HG03342 (cell line): ENCODE data around the gene CSNK2A2.
A peak's percentile ranks its signal among the peaks of the same experiment; 100 is the strongest.

Experiments used
- ATAC-seq: cut with Tn5 transposase; IDR thresholded peaks from one replicate; pipeline ENCODE4 v1.9.1; 2021; ENCODE audit warnings: mild to moderate bottlenecking, moderate library complexity; ENCODE audit not compliant: unreplicated experiment

The CSNK2A2 gene

DNA sequence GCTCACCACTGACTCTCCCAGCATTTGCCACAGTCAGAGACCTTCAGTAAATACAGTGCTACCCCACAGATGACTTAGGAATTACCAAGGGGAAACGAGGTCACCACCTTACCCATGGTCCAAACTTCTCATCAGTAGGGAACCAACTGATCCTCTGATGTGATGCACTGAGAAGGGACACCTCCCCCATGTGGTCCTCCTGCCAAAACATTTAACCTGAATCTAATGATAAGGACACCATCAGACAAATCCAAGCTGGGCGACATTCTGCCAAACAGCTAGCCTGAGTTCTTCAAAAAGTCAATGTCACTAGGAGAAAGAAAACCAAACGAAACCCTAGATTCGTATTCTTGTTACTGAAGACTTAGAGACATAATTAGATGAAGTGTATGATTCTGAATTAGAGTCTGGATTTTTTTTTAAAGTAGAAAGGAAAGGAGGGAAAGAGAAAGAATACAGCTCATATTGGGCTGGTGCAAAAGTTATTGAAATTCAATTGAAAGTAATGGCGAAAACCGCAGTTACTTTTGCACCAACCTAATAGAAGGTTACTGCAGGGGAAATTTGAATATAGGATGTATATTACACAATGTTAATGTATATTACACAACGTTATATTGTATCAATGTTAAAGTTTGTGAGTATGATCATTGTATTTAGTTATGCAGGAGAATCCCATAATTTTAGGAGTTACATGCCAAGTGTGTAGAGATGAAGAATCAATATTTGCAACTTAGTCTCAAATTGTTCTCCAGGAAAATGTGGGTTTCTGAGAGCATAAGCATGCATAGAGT, 2.3 kb upstream of the CSNK2A2 start:
- ATAC-seq, result no peak

DNA sequence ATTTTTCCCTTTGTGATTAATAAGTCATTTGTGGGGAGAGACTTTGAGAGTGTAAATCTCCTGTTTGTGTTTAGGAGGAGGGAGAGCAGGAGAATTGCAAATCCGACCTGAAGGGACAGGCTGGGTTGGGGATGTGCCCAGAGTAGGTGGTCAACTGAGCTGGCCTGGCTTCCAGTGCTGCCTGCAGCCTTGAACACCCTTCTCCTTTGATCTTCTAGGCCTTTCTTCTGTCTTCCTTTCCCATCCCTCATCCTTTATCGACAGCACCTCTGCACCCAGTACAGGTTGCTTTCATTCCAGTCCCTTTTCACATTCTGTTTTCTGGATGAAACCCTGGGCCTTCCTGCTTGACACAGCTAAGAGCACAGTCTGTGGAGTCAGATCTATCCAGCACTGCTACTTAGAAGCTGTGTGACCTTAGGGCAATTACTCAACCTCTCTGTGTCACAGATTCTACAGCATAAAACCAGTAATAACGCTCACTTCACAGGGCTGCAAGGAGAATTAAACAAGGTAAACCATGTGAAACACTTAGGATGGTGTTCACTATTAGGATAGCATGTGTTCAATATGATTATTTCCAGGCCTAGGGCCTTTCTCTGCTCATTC, 1.0 kb upstream of the CSNK2A2 start:
- ATAC-seq, result no peak

DNA sequence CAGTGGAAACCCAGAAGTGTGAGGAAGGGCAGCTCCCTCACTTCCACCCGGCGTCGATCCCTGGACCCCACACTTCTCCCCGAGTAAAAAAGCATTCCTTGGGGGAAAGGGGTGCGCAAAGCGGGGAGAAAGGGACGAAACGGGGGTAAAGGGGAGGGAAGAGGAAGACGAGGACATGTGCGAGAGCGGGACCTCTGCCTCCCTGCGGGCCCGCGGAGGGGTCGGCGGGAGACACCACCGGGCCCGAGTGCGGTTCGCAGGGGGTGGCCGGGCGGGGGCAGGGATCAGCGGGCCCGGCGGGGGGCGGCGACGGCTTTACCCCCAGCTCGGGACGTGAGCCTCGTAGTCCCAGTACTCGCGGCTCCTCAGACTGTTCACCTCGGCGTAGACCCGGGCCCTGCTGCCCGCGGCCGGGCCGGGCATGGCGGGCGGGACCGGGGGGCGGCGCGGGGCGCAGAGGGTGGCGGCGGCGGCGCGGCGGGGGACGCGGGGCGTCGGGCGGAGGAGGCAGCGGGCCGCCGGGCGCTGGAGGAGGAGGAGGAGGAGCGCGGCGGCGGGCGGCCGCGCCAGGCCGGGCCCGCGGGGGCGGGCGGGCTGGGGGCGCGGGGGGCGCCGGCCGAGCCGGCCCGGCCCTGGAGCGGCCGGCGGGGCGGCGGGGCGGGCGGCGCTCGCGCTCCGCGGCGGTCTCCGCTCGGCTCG, 443 bp downstream of the CSNK2A2 start:
- ATAC-seq, result peak; percentile 19

DNA sequence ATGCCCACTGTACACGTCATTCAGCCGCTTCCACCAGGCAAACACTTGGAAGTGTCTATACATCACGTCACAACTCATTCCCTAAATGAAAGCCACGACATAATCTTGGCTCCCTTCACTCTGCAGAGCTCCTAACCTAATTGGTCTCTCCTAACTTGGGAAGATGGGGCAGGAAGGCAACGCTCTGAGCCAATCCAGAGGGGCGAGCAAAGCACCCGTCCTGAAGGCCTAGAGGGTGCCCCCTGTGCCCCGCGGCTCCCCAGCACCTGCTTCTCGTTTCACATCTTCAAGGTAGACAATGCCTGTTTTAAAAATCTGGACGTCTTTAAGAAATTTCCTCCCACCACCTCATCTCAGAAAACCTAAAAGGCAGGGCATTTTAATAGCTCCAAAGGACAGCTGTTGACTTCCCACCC, 1.0 kb downstream of the CSNK2A2 start:
- ATAC-seq, result peak; percentile 4

DNA sequence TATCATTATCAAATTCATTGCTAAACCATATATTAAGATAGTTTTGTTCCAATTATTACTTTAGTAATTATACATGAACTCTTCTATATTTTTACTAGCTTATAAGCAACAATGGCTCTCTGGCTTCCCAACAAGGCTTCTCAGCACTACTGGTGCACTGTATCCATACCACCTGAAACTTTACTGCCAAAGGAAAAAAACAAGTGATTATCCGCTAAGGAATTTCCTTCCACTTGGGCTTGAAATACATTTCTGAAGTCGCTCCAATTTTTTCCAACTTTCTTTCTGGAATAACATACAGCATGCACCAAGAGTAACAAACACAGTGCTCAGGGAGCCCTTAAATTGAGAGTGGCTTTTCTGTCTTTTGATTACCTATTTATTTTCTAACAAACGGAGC, 2.1 kb downstream of the CSNK2A2 start:
- ATAC-seq, result no peak

DNA sequence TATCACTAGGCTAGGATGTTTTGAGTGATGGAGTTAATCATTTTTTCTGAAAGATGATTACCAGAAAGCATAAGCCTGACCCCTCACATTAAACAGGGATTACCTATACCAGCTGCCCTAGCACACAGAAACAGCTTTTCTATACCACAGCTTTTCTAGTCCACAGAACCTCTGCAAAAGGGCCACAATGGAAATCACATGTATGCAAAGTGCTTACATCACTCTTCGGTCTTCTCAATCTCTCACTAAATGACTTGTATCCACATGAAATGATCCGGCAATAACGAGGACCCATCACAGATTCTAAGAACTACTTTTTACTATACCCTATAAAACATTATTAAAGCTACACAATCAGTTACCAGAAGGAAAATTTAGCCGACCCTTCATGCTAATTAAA, 2.6 kb downstream of the CSNK2A2 start:
- no peak for ATAC-seq

DNA sequence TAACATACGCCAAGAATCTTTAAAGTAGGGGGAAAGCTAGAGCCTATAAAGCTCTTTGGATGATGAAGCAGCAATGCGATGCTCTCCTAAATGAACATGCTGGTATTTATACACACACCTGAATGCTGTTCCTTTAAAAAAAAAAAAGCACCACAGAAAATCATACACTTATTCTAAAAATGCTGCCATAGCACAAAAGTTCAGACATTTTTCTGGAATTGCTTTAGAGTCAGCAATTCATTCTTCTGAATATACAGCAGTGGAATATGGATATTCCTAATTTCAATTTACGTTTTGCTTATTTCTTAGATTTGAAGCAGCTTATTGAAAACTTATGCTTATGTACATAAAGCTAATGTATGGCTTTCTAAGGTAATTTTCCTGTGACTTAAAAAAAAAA, 3.1 kb downstream of the CSNK2A2 start:
- ATAC-seq, result no peak

DNA sequence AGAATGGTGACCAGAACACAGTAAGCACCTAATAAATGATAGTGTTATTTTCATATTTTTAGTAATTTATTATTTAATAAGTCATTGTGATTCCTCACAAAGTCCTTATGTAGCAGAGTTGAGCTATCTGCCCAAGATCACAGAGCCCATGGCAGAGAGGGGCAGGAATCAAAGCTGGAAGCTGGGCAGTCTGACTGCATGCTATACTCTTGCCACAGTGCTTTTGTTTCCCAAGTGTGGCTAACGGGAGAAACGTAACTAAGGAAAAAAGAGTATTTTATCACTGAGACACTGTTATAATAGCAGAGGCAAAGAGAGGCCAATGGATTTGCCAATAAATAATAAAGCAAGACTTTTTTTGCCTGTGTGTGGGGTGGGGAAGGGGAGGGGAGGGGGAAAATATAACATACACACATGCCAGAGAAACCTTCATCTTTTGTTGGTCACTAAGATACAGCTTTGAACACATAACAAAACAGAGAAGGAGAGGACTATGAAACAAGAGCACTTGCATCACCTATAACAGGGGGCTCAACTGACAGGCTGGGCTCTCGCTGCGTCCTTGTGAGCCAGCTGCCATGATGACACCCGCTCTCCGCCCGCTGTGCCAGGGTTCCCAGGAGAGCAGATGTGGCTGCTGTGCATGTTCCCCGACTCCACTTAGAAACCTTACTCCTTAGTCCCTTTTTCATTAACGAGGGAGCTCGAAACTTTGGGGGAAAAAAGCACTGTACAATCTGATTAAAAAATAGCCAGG, 10.1 kb downstream of the CSNK2A2 start:
- ATAC-seq, result no peak

DNA sequence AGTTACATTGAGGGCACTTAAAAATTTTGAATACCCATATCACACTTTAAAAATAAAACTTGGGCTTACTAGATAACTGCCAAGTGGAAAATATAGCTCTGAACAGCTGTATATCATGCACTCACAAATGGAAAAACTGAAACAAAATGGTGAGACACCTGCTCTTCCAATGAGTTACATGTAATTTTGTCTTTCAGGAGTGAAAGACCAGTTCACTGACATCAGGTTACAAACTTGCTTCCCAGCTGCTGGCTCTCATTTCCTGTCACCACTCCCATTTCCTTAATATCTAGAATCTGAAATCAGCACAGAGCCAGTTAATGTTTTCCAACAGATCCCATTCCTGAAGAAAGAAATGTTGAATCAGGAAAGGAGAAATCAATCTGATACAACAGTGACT, 10.8 kb downstream of the CSNK2A2 start:
- no peak for ATAC-seq

DNA sequence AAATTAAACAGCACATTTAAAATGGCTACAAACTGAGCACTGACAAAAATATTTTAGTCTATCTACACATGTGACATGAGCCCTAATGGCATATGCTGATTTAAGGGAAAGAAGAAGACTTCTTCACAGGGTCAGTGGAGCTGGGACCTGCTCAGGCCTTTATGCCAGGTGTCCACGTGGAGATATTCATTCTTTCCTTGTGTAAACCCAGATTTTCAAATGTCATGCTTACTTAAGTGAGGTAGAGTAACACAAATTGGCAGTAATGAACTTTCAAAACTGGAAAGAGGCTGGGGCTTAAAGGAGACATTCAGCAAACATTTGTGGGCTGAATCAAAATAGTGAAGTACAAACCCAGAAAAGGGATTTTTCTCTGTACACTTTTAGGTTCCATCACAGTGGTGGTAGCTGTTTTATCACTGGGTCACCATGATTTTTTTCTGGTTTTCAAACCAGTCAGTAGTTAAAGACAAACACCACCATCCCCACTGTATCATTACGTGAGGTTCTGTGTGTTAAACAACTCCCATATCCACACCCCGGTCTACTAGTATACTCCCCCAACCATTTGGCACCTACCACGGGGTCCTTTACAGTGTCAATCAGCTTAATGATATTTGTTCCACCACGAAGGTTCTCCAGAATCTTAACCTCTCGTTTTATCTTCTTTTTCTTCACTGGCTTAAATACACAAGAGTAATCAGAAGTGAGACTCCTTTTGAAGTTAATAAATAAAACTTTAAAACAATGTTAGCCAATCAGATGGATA, 11.5 kb downstream of the CSNK2A2 start:
- no peak for ATAC-seq

DNA sequence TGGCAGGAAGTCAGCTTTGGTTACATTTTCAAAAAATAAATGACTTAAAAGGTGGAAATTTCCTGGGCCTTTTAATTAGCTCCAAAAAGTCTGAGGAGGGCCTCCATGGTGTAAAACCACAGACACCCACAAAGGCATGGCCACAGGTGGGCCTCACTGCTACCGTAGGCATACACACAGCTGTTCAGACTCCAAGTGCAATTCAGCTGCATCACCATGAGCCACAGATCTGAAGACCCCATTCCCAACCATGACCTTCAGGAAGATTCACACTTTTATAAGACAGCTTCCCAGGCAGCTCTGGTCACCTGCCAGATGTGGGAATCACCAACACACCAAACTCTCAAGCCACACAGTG, 20.6 kb downstream of the CSNK2A2 start:
- ATAC-seq, result no peak

DNA sequence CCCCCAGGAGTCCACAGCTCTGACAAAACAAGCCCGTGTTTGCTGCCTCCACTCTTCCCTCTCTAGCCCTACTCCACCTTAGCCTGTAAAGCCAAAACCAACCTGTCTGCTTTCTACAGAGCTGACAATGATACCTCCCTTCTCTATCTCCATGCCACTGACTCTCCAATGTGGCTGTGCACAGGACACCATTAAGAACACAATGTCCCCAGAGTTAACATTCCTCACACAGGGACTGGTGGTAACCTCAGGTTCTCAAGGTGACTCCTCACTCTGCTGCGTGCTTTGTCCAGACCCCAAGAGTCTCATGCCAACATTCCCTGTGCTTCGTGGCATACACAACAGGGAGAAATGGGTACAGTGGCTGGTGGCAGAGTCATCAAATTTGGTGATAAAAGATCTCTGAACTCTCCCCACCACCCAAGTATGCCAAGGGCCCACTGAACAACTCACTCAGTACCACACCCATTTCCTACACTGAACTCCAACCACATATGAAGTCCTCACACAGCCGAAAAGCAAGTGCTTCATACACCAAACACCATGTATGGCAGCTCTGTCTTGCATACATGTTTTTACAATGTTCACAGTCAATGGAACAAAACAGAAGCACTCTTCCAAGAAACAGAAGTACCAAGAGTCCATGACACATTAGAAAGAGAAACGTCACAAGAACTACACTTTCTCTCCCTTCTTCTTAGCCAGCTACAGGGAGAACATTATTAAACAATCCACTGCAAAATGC, 21.1 kb downstream of the CSNK2A2 start:
- no peak for ATAC-seq

DNA sequence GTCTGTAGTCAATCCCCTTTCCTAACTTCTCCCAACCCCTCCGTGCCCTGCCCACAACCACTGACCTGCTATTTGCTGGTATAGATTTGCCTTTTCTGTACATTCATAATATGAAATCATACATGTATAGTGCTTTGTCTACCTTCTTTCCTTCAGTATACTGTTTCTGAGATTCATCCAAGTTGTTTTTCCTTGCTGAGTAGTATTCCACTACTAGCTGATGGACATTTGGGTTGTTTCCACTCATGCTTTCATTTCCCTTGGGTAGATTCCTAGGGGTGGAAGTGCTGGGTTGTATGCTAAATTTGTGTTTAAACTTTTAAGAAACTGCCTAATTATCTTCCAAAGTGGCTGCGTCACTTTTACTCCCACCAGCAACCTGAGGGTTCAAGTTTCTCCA, 27.7 kb downstream of the CSNK2A2 start:
- ATAC-seq, result no peak

DNA sequence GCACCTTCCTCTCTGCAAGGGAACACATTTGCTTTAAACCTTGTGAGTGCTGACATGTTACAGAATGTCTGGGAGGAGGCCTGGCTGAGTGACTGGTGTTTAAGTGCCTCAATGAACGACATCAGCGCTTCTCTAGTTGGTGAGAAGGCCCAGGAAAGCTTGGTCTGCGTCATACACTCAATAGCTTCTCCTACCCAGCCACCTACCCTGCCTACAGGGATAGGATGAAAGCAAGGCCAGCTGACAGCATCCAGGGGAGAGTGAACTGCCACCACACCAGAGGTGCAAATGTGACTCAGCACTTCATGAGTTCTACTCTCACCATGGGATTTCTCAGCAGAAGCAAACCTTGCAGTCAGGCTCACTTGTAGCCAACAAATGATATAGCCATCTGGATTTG, 37.1 kb downstream of the CSNK2A2 start:
- no peak for ATAC-seq

DNA sequence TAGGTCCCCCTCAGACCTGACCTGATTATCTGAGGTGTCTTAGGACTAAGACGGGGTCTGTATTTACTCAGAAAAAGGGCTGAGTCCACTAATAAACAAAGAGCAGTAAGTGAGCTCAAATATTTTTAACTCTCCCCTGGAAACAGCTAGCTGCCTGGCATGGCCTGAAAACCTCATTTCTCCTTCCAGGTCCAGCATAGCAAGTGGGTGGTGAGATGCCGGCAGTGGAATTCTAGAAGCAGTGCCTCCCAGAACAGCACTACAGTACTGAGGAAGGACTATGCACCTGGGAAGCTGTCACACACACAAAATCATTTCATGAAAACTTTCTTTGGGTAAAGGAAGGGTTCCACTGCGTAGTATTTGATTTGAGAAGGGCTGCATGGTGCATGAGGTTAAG, 39.2 kb downstream of the CSNK2A2 start:
- ATAC-seq, result no peak

DNA sequence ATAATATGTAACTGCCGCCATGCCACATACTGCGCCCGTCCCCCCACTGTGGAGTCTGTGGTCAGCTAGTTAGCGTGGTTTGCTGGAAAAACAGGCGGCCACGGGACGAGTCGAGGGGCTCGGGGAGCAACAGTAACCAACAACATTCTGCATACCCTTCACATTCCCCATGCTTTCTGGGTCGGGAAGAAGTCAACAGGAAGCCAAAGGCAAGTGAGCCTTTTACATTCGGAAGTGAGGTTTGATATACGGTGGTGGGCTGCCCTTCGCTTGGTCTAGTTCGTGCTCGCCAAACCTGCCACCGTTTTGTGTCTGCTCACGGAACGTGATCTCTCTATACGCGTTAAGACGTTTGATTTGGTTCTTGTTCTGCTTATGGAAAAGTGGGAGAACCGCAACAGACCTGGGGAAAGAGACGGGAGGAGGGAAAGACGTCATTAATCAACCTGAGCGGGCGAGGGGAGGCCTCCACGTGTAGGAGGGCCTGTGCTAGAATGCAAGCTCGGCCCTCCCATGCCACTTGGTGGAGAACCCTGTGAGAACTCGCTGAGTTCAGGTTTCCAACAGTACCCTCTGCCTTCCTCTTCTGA, 39.9 kb downstream of the CSNK2A2 start:
- no peak for ATAC-seq

DNA sequence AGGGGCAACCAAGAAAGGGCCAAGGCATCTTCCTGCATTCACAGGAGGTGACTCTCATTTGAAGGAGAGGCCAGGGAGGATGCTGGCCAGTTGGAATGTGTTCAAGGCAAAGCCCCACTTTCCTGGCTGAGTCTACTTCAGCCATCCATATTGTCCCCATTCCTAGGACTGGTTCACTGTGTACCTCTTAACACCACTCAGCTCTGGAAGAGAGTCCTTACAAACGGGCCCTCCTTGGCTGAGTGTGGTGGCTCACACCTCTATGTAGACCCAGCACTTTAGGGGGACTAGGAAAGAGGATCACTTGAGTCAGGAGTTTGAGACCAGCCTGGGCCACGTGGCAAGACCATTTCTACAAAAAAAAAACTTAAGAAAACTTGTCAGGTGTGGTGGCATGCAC, 40.7 kb downstream of the CSNK2A2 start:
- ATAC-seq, result no peak

DNA sequence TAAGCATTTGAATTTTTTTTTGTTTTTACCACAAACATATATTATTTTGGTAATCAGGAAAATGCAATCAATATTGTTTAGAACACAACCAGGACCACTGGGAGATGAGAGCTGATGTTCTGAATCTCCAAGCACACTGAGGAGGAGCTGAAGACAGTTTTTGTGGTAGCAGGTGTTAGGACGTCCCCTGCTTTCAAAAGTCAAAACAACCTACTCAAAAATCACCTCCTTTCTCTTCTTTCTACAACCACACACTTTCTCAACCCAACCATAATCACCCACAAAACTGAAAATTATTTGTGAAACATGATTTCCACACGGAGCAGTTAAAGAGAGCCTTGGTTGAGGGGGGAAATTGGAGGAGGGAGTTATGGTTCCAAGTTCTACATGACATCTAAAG, 42.1 kb downstream of the CSNK2A2 start:
- ATAC-seq, result no peak

DNA sequence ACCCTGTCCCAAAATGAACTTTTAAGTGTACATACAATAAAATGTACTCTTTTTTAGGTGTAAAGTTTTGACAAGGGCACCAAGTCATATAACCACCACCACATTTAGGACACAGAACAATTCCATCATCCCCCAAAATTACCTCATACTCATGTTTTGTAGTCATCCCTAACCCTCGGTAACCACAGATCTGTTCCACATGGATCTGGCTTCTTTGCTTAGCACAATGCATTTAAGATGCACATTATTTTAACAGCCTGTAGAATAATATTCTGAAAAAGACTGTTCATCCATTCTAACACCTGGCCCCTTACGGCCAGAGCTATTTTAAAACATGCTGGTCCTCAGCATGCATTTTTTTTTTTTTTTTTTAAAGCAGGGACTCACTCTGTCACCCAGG, 43.6 kb downstream of the CSNK2A2 start:
- no peak for ATAC-seq
